ENCODE results near the gene IGF2BP2.

DNA sequence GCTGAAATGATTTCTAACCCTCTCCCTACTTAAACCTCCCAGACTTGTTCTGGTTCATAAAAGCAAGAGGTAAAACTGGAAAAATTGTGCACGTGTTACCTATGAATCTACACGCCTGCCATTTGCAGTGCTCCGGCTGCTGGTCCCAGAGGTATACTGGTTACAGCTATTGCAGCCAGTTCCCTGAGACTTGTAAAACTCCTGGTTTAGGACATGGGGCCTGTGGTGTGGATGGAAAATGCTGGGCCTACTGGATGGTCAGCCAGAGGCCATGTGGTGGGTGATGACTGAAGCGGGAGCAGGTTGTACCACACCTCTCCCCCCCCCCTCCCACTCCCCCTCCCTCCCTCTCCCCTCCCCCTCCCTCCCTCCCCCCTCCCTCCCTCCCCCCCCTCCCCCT, 193.7 kb downstream of the IGF2BP2 start:
- TF ChIP-seq, protein P1, sequence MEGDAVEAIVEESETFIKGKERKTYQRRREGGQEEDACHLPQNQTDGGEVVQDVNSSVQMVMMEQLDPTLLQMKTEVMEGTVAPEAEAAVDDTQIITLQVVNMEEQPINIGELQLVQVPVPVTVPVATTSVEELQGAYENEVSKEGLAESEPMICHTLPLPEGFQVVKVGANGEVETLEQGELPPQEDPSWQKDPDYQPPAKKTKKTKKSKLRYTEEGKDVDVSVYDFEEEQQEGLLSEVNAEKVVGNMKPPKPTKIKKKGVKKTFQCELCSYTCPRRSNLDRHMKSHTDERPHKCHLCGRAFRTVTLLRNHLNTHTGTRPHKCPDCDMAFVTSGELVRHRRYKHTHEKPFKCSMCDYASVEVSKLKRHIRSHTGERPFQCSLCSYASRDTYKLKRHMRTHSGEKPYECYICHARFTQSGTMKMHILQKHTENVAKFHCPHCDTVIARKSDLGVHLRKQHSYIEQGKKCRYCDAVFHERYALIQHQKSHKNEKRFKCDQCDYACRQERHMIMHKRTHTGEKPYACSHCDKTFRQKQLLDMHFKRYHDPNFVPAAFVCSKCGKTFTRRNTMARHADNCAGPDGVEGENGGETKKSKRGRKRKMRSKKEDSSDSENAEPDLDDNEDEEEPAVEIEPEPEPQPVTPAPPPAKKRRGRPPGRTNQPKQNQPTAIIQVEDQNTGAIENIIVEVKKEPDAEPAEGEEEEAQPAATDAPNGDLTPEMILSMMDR (conservative IDR thresholded peaks at IDR 0.05; ENCODE audit: low read depth, low read length): no peak
- TF ChIP-seq CEBPB (IDR thresholded peaks at IDR 0.05; ENCODE audit: low read depth, low read length) (no peak), RCOR1 (IDR thresholded peaks at IDR 0.05; ENCODE audit: insufficient replicate concordance, low read length) (no peak), FOS (IDR thresholded peaks at IDR 0.05; ENCODE audit: low read depth, low read length) (no peak), NFE2L2 (IDR thresholded peaks at IDR 0.05; ENCODE audit: low read depth, low read length) (no peak), POLR2A (IDR thresholded peaks at IDR 0.05; ENCODE audit: low read depth, low read length) (no peak), RFX5 (IDR thresholded peaks at IDR 0.05; ENCODE audit: low read depth, low read length) (no peak), MAFK (IDR thresholded peaks at IDR 0.05; ENCODE audit: low read depth, low read length) (no peak), SMC3 (IDR thresholded peaks at IDR 0.05; ENCODE audit: low read depth, low read length) (no peak)
